ENCODE results near the gene EMP1.

GRCh38 chr12:13164921-13165616, 31.5 kb upstream of the EMP1 start:
- TF ChIP-seq CTCF (conservative IDR thresholded peaks at IDR 0.05; ENCODE audit: low read depth in 2 of 2) (no peak), POLR2AphosphoS5 (IDR thresholded peaks at IDR 0.05; ENCODE audit: low read depth) (no peak), EZH2phosphoT487 (IDR thresholded peaks at IDR 0.05; ENCODE audit: unreplicated experiment) (no peak), JUNB (IDR thresholded peaks at IDR 0.05; ENCODE audit: unreplicated experiment) (no peak)

Data from GM23338 (cell line).